Natural killer cell treated with Interleukin-12 subunit alpha and Interleukin-12 subunit beta and Interleukin-15 and Interleukin-18, amount 100 ng/mL, for 72 hours (primary cell): Measurements from ENCODE around the gene EVI5. TPM values are rescaled to one million over a fixed set of nuclear protein-coding genes. Genes with fewer than 3 reads are reported as not detected.

Experiments
- ATAC-seq, 2 donors: fragments of 150-1000 bp; cut with Tn5 transposase in 1 of 2; sonication (Bioruptor Pico), chemical (Tn5 transposase) in 1 of 2; 2 replicates each; pipeline ENCODE4 v1.10.0; 2021
- DNase-seq: peaks from one replicate; pipeline ENCODE4 v3.0.0; 2022; ENCODE audit warnings: low spot score
- H3K27ac Mint-ChIP-seq, 2 donors: 1 replicate in 1 of 2; 2 replicates in 1 of 2; pipeline ENCODE4 v1.8.0; 2022; ENCODE audit warnings: mixed read lengths in 2 of 2, mild to moderate bottlenecking in 1 of 2, moderate library complexity in 1 of 2
- H3K27me3 Mint-ChIP-seq, 2 donors: 1 replicate in 1 of 2; 2 replicates in 1 of 2; pipeline ENCODE4 v1.8.0; 2022; ENCODE audit warnings: mixed read lengths in 2 of 2
- H3K36me3 Mint-ChIP-seq: one replicate; pipeline ENCODE4 v1.8.0; 2022; ENCODE audit warnings: mixed read lengths
- H3K4me1 Mint-ChIP-seq, 2 donors: 1 replicate in 1 of 2; 2 replicates in 1 of 2; pipeline ENCODE4 v1.8.0; 2022; ENCODE audit warnings: low read depth in 2 of 2, mixed read lengths in 2 of 2, mild to moderate bottlenecking in 1 of 2
- H3K4me3 Mint-ChIP-seq: one replicate; pipeline ENCODE4 v1.8.0; 2022; ENCODE audit warnings: mixed read lengths
- H3K9me3 Mint-ChIP-seq: 2 replicates; pipeline ENCODE4 v1.8.0; 2022; ENCODE audit warnings: mixed read lengths
- total RNA-seq, 2 donors: library from RNA; stranded (reverse); gene quantifications; one replicate each; pipeline ENCODE4 v1.2.3, GENCODE V29; 2022

EVI5 gene
- total RNA-seq, 2 donors from 2014 or later: 1.2 to 6.1 TPM

GRCh38 chr1:92713939-92714338 lies 71.0 kb downstream of the EVI5 start:
- peaks cover 19% of the 10 kb centered on the region in 2 donors for H3K27me3 Mint-ChIP-seq
- no peaks in the 10 kb centered on the region for H3K4me1 Mint-ChIP-seq
- H3K4me3 Mint-ChIP-seq: no peak overlapping the region
- ATAC-seq: no peak
- no peaks in the 10 kb centered on the region for H3K9me3 Mint-ChIP-seq
- H3K27ac Mint-ChIP-seq: no peak overlapping the region
- no peaks in the 10 kb centered on the region for H3K36me3 Mint-ChIP-seq
- DNase-seq: no peak

GRCh38 chr1:92711473-92712165 lies 73.3 kb downstream of the EVI5 start:
- Mint-ChIP-seq H3K27me3 (peaks cover 0 to 10% of the 10 kb centered on the region in 2 donors), H3K27ac (no peak overlapping the region), H3K36me3 (no peaks in the 10 kb centered on the region), H3K4me3 (no peak overlapping the region), H3K4me1 (no peaks in the 10 kb centered on the region), H3K9me3 (no peaks in the 10 kb centered on the region)
- ATAC-seq (no peak), DNase-seq (no peak)

GRCh38 chr1:92709738-92710137 lies 75.2 kb downstream of the EVI5 start:
- peaks cover 0 to 3% of the 10 kb centered on the region in 2 donors for H3K27me3 Mint-ChIP-seq
- H3K27ac Mint-ChIP-seq: no peak overlapping the region

GRCh38 chr1:92708368-92708950 lies 76.4 kb downstream of the EVI5 start:
- Mint-ChIP-seq H3K27ac (no peak overlapping the region), H3K9me3 (no peaks in the 10 kb centered on the region), H3K4me3 (no peak overlapping the region), H3K27me3 (peaks cover 0 to 3% of the 10 kb centered on the region in 2 donors), H3K4me1 (no peaks in the 10 kb centered on the region), H3K36me3 (no peaks in the 10 kb centered on the region)
- ATAC-seq (no peak), DNase-seq (no peak)

More at GRCh38 chr1:92709738-92710137, 75.2 kb downstream of the EVI5 start:
- no peaks in the 10 kb centered on the region for H3K4me1 Mint-ChIP-seq
- H3K36me3 Mint-ChIP-seq: no peaks in the 10 kb centered on the region
- no peak for ATAC-seq
- no peak overlapping the region for H3K4me3 Mint-ChIP-seq
- no peak for DNase-seq
- no peaks in the 10 kb centered on the region for H3K9me3 Mint-ChIP-seq

- H3K27me3 Mint-ChIP-seq: peaks cover 0 to 3% of the 10 kb centered on the region in 2 donors
- H3K36me3 Mint-ChIP-seq: no peaks in the 10 kb centered on the region
- H3K9me3 Mint-ChIP-seq: no peaks in the 10 kb centered on the region
- H3K27ac Mint-ChIP-seq: no peak overlapping the region
- ATAC-seq: no peak
- no peak overlapping the region for H3K4me3 Mint-ChIP-seq
- H3K4me1 Mint-ChIP-seq: no peaks in the 10 kb centered on the region
- DNase-seq: no peak
These were observed 77.2 kb downstream of the EVI5 start for GRCh38 chr1:92707709-92708108.

GRCh38 chr1:92707292-92707691 lies 77.6 kb downstream of the EVI5 start:
- H3K9me3 Mint-ChIP-seq: no peaks in the 10 kb centered on the region
- ATAC-seq: no peak
- DNase-seq: no peak
- H3K36me3 Mint-ChIP-seq: no peaks in the 10 kb centered on the region
- H3K27me3 Mint-ChIP-seq: peaks cover 0 to 3% of the 10 kb centered on the region in 2 donors
- no peaks in the 10 kb centered on the region for H3K4me1 Mint-ChIP-seq
- H3K27ac Mint-ChIP-seq: no peak overlapping the region
- H3K4me3 Mint-ChIP-seq: no peak overlapping the region

- no peak overlapping the region for H3K27ac Mint-ChIP-seq
- DNase-seq: no peak
- H3K4me1 Mint-ChIP-seq: no peaks in the 10 kb centered on the region
- H3K9me3 Mint-ChIP-seq: no peaks in the 10 kb centered on the region
- H3K27me3 Mint-ChIP-seq: peaks cover 0 to 6% of the 10 kb centered on the region in 2 donors
- H3K4me3 Mint-ChIP-seq: no peak overlapping the region
- ATAC-seq: no peak
- no peaks in the 10 kb centered on the region for H3K36me3 Mint-ChIP-seq
These were observed 79.5 kb downstream of the EVI5 start for GRCh38 chr1:92705446-92705845.

- H3K27ac Mint-ChIP-seq: no peak overlapping the region
- no peaks in the 10 kb centered on the region for H3K36me3 Mint-ChIP-seq
- peaks cover 0 to 6% of the 10 kb centered on the region in 2 donors for H3K27me3 Mint-ChIP-seq
- DNase-seq: no peak
- no peaks in the 10 kb centered on the region for H3K9me3 Mint-ChIP-seq
- no peak for ATAC-seq
- no peaks in the 10 kb centered on the region for H3K4me1 Mint-ChIP-seq
- H3K4me3 Mint-ChIP-seq: no peak overlapping the region
These were observed 83.8 kb downstream of the EVI5 start for GRCh38 chr1:92701147-92701546.

- Mint-ChIP-seq H3K27ac (no peak overlapping the region), H3K27me3 (peaks cover 0 to 6% of the 10 kb centered on the region in 2 donors)
- no peak for ATAC-seq
These were observed 86.0 kb downstream of the EVI5 start for GRCh38 chr1:92698932-92699331.

GRCh38 chr1:92695104-92695503 lies 89.8 kb downstream of the EVI5 start:
- Mint-ChIP-seq H3K4me3 (no peak overlapping the region), H3K4me1 (no peaks in the 10 kb centered on the region), H3K9me3 (no peaks in the 10 kb centered on the region), H3K27ac (no peak overlapping the region), H3K36me3 (no peaks in the 10 kb centered on the region), H3K27me3 (peaks cover 0 to 3% of the 10 kb centered on the region in 2 donors)
- ATAC-seq (no peak), DNase-seq (no peak)

More at GRCh38 chr1:92698932-92699331, 86.0 kb downstream of the EVI5 start:
- Mint-ChIP-seq H3K9me3 (no peaks in the 10 kb centered on the region), H3K36me3 (no peaks in the 10 kb centered on the region), H3K4me3 (no peak overlapping the region), H3K4me1 (no peaks in the 10 kb centered on the region)
- DNase-seq: no peak

- Mint-ChIP-seq H3K4me1 (no peaks in the 10 kb centered on the region), H3K4me3 (no peak overlapping the region), H3K27me3 (no peaks in the 10 kb centered on the region), H3K36me3 (peaks cover under 1% of the 10 kb centered on the region), H3K9me3 (no peaks in the 10 kb centered on the region), H3K27ac (no peak overlapping the region)
- ATAC-seq (no peak), DNase-seq (no peak)
These were observed 93.0 kb downstream of the EVI5 start for GRCh38 chr1:92691925-92692324.

GRCh38 chr1:92690212-92690906 lies 94.5 kb downstream of the EVI5 start:
- H3K27ac Mint-ChIP-seq: no peak overlapping the region
- ATAC-seq (no peak), DNase-seq (no peak)
- H3K4me3 Mint-ChIP-seq: no peak overlapping the region
- H3K27me3 Mint-ChIP-seq: peaks cover 1 to 4% of the 10 kb centered on the region in 2 donors
- H3K9me3 Mint-ChIP-seq: no peaks in the 10 kb centered on the region
- H3K36me3 Mint-ChIP-seq: peaks cover 9% of the 10 kb centered on the region
- no peaks in the 10 kb centered on the region for H3K4me1 Mint-ChIP-seq

- H3K4me1 Mint-ChIP-seq: no peaks in the 10 kb centered on the region
- H3K9me3 Mint-ChIP-seq: no peaks in the 10 kb centered on the region
- no peak overlapping the region for H3K27ac Mint-ChIP-seq
- peaks cover 9% of the 10 kb centered on the region for H3K36me3 Mint-ChIP-seq
- H3K27me3 Mint-ChIP-seq: peaks cover 10 to 27% of the 10 kb centered on the region in 2 donors
- DNase-seq (no peak), ATAC-seq (no peak)
- no peak overlapping the region for H3K4me3 Mint-ChIP-seq
These were observed 104.9 kb downstream of the EVI5 start for GRCh38 chr1:92679980-92680379.

- ATAC-seq (no peak), DNase-seq (no peak)
These were observed 121.1 kb downstream of the EVI5 start for GRCh38 chr1:92663775-92664174.

More at GRCh38 chr1:92663775-92664174, 121.1 kb downstream of the EVI5 start:
- Mint-ChIP-seq H3K9me3 (no peaks in the 10 kb centered on the region), H3K4me1 (no peaks in the 10 kb centered on the region), H3K4me3 (no peak overlapping the region), H3K27ac (no peak overlapping the region), H3K27me3 (peaks cover 5 to 10% of the 10 kb centered on the region in 2 donors), H3K36me3 (no peaks in the 10 kb centered on the region)
